AG04450 (cell line): ENCODE data around the gene ORAI1. TPM values are rescaled to one million over a fixed set of nuclear protein-coding genes. Genes with fewer than 3 reads are reported as not detected.

Source experiments
- CTCF ChIA-PET: fragments of 300-600, 350-600 bp; formaldehyde crosslinking; extraction: SDS; loops from one replicate; lab custom pipeline; 2022; ENCODE audit warnings: antibody characterized with exemption, inconsistent platforms; lab: Charles Lee
- POLR2A ChIA-PET: fragments of 350-600 bp; formaldehyde crosslinking; extraction: SDS; loops from one replicate; lab custom pipeline; 2021; ENCODE audit warnings: antibody characterized with exemption, inconsistent platforms; lab: Yijun Ruan, JAX
- DNase-seq: peaks from one replicate; pipeline ENCODE4 v3.0.0-alpha.2; 2011; ENCODE audit warnings: low read depth, low spot score
- H3K27ac ChIP-seq: one replicate; pipeline ENCODE4 v1.5.1; 2012; ENCODE audit warnings: low read depth, low read length, control low read depth
- H3K27me3 ChIP-seq: one replicate; pipeline ENCODE4 v1.6.0; 2012; ENCODE audit warnings: low read length; ENCODE audit not compliant: control insufficient read depth, insufficient read depth
- H3K4me3 ChIP-seq: 2 replicates; pipeline ENCODE4 v1.5.1; 2011; ENCODE audit warnings: mild to moderate bottlenecking, low read depth, low read length, control low read depth
- H3K9me3 ChIP-seq: 2 replicates; pipeline ENCODE4 v1.5.1; 2012; ENCODE audit warnings: low read length; ENCODE audit not compliant: control insufficient read depth, insufficient read depth
- polyA minus RNA-seq: library from RNA; depleted of rRNA, polyadenylated mRNA; stranded (reverse); fragments of >200 nt; gene quantifications from 2 replicates; pipeline ENCODE4 v1.2.3, GENCODE V29; 2011; rRNA and poly(A)+ RNA removed
- polyA plus RNA-seq: library from polyadenylated mRNA; depleted of rRNA; stranded (reverse); fragments of >200 nt; gene quantifications from 2 replicates; pipeline ENCODE4 v1.2.3, GENCODE V29; 2011; rRNA removed
- TF ChIP-seq, protein P1 (sequence below): IDR thresholded peaks from 2 replicates; pipeline ENCODE4 v1.5.1; 2011; ENCODE audit warnings: low read depth, low read length, control low read depth, inconsistent platforms

Gene ORAI1
- polyA plus RNA-seq (13.6 and 19.0 TPM in 2 replicates), polyA minus RNA-seq (6.6 and 10.8 TPM in 2 replicates)

DNA sequence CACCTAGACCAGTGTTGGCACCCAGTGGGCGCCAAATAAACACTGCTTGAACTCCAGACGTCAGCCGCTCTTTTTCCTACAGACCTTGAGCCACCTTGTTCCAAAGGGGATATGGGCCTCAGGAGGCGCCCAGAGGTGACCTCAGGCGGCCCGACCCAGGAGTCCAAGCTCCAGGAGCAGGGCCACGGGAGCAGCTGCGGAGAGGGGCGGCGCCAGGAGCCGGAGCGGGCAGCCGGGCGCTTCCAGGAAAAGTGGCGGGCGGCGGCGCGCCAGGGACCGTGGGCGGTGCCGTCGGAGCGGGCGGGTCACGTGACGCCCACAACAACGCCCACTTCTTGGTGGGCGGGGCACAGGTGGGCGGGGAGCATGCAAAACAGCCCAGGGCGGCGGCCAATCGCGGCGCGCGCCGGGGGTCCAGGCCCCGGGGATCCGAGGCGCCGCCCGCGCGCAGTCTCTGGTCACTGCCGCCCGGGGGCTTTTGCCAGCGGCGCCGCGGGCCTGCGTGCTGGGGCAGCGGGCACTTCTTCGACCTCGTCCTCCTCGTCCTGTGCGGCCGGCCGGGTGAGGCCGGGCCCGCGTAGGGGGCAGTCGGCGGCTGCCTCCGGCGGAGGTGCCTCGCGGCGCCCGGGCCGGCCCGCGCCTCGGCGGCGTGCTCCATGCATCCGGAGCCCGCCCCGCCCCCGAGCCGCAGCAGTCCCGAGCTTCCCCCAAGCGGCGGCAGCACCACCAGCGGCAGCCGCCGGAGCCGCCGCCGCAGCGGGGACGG, at the start of gene ORAI1:
Gene ORAI1, plus strand, starts transcription at position 444 of the 766 bp plus-strand sequence.
- ChIA-PET CTCF (interaction anchor here (0.7 to 5.5 kb wide), 10 partner anchors 9 to 127 kb away, joined by 3 to 60 read pairs (median 4); partner anchors contain the start of gene MORN3), POLR2A (interaction anchor here (0.7 to 1.5 kb wide), 7 partner anchors 44 to 93 kb away, joined by 3 to 8 read pairs (median 4); no protein-coding TSS in a partner anchor)
- H3K27me3 ChIP-seq: no peaks in the 10 kb centered on the region
- H3K9me3 ChIP-seq: no peaks in the 10 kb centered on the region; the same call in 1 of the 2 replicates
- H3K4me3 ChIP-seq: peak within 1 kb of the TSS; percentile 70
- peak within 1 kb of the TSS; percentile 68 for H3K27ac ChIP-seq
- peak; percentile 73 for DNase-seq
- TF ChIP-seq, protein P1, sequence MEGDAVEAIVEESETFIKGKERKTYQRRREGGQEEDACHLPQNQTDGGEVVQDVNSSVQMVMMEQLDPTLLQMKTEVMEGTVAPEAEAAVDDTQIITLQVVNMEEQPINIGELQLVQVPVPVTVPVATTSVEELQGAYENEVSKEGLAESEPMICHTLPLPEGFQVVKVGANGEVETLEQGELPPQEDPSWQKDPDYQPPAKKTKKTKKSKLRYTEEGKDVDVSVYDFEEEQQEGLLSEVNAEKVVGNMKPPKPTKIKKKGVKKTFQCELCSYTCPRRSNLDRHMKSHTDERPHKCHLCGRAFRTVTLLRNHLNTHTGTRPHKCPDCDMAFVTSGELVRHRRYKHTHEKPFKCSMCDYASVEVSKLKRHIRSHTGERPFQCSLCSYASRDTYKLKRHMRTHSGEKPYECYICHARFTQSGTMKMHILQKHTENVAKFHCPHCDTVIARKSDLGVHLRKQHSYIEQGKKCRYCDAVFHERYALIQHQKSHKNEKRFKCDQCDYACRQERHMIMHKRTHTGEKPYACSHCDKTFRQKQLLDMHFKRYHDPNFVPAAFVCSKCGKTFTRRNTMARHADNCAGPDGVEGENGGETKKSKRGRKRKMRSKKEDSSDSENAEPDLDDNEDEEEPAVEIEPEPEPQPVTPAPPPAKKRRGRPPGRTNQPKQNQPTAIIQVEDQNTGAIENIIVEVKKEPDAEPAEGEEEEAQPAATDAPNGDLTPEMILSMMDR: no peak

DNA sequence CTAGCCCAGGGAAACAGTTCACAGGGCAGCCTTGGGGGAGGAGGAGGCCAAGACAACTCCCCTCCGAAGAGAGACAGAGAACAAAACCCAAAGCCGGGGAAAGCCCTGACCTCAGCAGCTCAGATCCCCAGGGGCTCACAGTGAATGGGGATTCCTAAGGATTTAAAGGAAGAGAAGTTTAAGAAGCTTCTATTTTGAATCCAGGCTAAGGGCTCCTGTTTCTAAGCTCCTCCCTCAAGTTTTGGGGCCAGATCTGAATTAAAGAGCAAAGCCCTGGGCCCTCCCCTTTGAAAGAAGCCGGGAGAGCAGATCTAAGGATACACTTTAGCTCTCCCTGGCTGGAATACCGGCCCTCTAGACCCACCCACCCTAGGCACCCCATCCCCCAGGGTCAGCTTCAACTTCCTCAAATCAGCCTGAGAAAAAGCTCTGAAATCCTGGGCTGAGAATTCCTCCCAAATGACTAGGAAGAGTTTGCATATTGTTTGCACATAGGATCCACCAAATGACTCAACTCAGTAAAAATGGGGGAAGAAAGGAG, 49.4 kb upstream of the ORAI1 start:
- H3K27me3 ChIP-seq: no peaks in the 10 kb centered on the region
- DNase-seq: peak; percentile 81
- H3K4me3 ChIP-seq: peak overlapping the region; percentile 69
- TF ChIP-seq, protein P1: no peak
- H3K27ac ChIP-seq: peak overlapping the region; percentile 98
- H3K9me3 ChIP-seq: no peaks in the 10 kb centered on the region
- POLR2A ChIA-PET: interaction anchor here (1.2 to 1.6 kb wide), 5 partner anchors 24 to 1286 kb away, joined by 4 to 12 read pairs (median 5); no protein-coding TSS in a partner anchor
- CTCF ChIA-PET: interaction anchor here (0.6 to 2.4 kb wide), 6 partner anchors 13 to 217 kb away, joined by 3 to 13 read pairs (median 4); no protein-coding TSS in a partner anchor

DNA sequence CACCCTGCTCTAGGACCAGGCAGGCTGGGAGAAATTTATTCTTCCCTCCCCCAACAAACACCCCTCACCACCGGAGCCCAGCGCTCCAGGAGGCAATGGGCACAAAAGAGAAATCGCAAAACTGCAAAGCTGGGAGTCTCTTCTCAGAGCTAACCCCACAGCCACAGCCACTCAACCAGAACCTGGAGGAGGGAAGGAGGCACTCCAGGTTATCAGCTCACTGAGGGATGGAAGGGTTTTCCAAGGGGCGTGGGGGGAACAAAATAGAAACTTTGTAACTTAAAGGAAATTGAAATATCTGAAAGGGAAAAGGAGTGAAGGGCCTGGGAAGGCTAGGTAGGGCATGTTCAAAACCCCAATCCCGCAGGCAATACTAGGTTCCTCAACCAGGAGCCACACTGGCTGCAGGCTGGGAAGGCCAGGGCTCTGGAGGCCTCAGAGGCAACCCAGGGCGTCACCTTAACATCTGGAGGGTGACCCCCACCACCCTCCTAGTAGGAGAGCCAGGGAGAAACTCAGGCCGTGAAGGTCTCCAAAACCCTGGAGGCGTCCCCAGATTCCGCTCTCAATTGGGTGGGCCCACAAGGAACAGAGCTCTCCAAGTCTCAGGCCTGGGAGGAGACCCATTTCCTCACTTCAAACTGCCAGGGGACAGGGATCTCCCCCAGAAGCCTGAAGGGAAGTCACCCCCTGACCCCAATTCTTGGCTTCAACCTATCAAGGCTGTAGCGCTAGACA, 48.7 kb upstream of the ORAI1 start:
- POLR2A ChIA-PET: interaction anchor here (1.2 to 1.6 kb wide), 5 partner anchors 25 to 1287 kb away, joined by 4 to 12 read pairs (median 5); no protein-coding TSS in a partner anchor

DNA sequence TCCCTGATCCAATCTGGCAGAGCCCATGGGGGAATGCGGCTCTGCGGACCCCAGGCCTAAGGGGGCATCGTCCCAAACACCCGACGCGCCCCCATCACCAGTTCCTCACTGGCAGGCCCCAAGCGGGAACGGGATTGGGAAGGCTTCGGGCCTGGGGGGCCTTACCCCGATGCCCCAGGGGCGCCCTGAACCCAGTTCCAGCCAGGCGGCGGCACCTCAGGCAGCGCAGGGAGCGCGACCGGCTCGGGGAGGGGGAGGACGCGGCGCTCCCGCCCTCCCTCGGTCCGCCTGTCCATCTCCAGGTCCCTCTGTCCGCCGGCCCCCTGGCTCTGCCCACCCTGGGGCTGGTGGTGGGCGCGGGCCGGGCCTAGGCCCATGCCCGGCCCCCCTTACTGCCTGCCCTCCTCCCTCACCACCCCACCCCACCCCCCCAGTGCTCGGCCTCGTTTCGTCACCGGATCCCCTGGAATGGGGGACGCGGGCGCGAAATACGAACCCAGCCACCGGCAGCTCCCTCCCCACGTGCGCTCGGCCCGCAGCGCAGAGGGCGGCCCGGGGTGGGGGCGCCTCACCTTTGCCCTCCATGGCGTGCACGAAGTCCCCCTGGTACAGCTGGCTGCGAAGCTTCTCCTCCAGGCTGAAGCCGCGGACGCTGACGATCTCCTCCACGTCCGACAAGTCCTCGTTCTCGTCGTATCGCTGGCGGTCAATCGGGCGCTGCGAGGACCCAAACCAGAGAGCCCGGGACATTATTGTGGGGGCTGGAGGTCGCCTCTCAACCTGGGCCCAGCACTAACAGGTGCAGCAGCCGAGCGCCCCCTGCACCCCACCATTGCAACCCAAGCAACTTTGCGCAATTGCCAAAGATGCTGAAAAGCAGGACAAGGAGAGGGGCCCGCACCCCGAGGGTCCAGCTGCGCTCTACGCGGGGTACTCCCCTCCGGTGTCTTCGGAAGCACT, 47.8 kb upstream of the ORAI1 start:
- TF ChIP-seq, protein P1: no peak
- DNase-seq: no peak
- no peaks in the 10 kb centered on the region for H3K27me3 ChIP-seq
- ChIA-PET CTCF (interaction anchor here (1.1 to 2.4 kb wide), 2 partner anchors 26 to 103 kb away, joined by 4 to 13 read pairs (median 11); no protein-coding TSS in a partner anchor), POLR2A (interaction anchor here (1.3 to 2.0 kb wide), 3 partner anchors 29 to 49 kb away, joined by 5 to 15 read pairs (median 8); no protein-coding TSS in a partner anchor)
- no peaks in the 10 kb centered on the region for H3K9me3 ChIP-seq
- H3K4me3 ChIP-seq: peak overlapping the region; percentile 69
- H3K27ac ChIP-seq: peak overlapping the region; percentile 98

More for the DNA sequence above, 48.7 kb upstream of the ORAI1 start:
- CTCF ChIA-PET: interaction anchor here (0.8 to 2.4 kb wide), 3 partner anchors 25 to 217 kb away, joined by 3 to 13 read pairs (median 7); no protein-coding TSS in a partner anchor
- TF ChIP-seq, protein P1: no peak
- no peak for DNase-seq
- peak overlapping the region; percentile 98 for H3K27ac ChIP-seq
- H3K27me3 ChIP-seq: no peaks in the 10 kb centered on the region
- H3K4me3 ChIP-seq: peak overlapping the region; percentile 69
- H3K9me3 ChIP-seq: no peaks in the 10 kb centered on the region
